Measurements from ENCODE around the gene JAG1. TPM values are rescaled to one million over a fixed set of nuclear protein-coding genes. Genes with fewer than 3 reads are reported as not detected.

The JAG1 gene
- total and polyA plus RNA-seq, 2 of the 4 experiments (the other 2 are of a cell fraction): 10.2 to 22.6 TPM

DNA sequence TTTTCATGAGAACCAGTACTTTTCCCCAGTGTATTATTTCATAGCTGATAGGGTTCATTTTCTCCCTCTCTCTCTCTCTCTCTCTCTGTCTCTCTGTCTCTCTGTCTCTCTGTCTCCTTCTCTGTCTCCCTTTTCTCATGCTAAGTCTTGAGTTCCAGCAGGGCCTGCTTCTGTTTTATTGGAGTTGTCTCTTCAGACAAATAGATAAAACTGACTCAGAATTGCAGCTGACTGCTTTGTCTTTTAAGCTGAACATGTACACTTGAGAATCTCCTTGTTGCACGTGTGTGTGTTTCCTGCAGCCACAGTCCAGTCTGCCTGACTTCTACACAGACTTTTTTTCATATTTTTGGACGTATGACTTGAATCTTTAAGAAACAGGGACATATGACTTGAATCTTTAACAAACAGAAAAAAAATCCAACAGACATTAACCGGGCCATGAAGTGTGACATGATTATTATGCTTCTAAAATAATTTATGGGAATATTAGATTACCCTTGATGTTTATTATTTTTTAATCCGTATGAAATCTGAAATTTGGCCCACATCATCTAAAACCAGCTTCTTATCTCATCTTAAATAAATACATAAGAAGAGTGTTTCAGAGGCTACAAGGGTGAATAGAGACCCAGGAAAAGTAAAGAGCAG lies 71.5 kb downstream of the JAG1 start:
- peaks cover 20% of the 10 kb centered on the region for H3K4me1 ChIP-seq (ENCODE audit: control insufficient read depth, insufficient read depth, low read length)
- no peak overlapping the region for H4K8ac ChIP-seq (ENCODE audit: low read depth in 2 of 2, low read length in 2 of 2)
- no TSS peak for BruUV-seq (replicated peaks)
- peaks cover 0 to 6% of the 10 kb centered on the region in 2 experiments; a peak in 1 of 4 replicates for H3K79me1 ChIP-seq (ENCODE audit: low read depth in 1 of 2, low read length in 2 of 2)
- H3K4ac ChIP-seq (ENCODE audit: low read depth, low read length): no peak overlapping the region
- peak overlapping the region; percentile 93 for H2AK5ac ChIP-seq (ENCODE audit: low read depth, low read length)
- TF ChIP-seq, protein P1, sequence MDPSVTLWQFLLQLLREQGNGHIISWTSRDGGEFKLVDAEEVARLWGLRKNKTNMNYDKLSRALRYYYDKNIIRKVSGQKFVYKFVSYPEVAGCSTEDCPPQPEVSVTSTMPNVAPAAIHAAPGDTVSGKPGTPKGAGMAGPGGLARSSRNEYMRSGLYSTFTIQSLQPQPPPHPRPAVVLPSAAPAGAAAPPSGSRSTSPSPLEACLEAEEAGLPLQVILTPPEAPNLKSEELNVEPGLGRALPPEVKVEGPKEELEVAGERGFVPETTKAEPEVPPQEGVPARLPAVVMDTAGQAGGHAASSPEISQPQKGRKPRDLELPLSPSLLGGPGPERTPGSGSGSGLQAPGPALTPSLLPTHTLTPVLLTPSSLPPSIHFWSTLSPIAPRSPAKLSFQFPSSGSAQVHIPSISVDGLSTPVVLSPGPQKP (IDR thresholded peaks at IDR 0.05; ENCODE audit: borderline replicate concordance, low read depth, low read length): no peak
- TF ChIP-seq, protein P2, sequence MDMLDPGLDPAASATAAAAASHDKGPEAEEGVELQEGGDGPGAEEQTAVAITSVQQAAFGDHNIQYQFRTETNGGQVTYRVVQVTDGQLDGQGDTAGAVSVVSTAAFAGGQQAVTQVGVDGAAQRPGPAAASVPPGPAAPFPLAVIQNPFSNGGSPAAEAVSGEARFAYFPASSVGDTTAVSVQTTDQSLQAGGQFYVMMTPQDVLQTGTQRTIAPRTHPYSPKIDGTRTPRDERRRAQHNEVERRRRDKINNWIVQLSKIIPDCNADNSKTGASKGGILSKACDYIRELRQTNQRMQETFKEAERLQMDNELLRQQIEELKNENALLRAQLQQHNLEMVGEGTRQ (IDR thresholded peaks at IDR 0.05; ENCODE audit: low read depth, low read length): no peak
- TF ChIP-seq RCOR1 (IDR thresholded peaks at IDR 0.05; ENCODE audit: insufficient replicate concordance, low read length) (no peak), MAZ (IDR thresholded peaks at IDR 0.05; ENCODE audit: borderline replicate concordance, low read depth, low read length) (no peak), CEBPB (IDR thresholded peaks at IDR 0.05; ENCODE audit: low read depth, low read length) (no peak), BHLHE40 (IDR thresholded peaks at IDR 0.05; ENCODE audit: low read depth, low read length) (no peak), SMC3 (IDR thresholded peaks at IDR 0.05; ENCODE audit: low read depth, low read length) (no peak), CHD1 (IDR thresholded peaks at IDR 0.05; ENCODE audit: low read depth, low read length) (no peak), MXI1 (IDR thresholded peaks at IDR 0.05; ENCODE audit: borderline replicate concordance, low read depth, low read length) (no peak), RAD21 (IDR thresholded peaks at IDR 0.05; ENCODE audit: low read length) (no peak), POLR2A (IDR thresholded peaks at IDR 0.05; ENCODE audit: low read depth, low read length) (no peak)
- H3K56ac ChIP-seq (ENCODE audit: extremely low read depth, insufficient read depth, low read length): no peak overlapping the region
- no peak overlapping the region for H2AFZ ChIP-seq (replicated peaks; ENCODE audit: low read length, poor library complexity)
- POLR2A ChIA-PET (ENCODE audit: unreplicated experiment): no interaction called here
- intact Hi-C loops (cut with micrococcal nuclease): no loop called here
- no peak overlapping the region for H4K91ac ChIP-seq (ENCODE audit: insufficient read depth, low read depth, low read length)
- 38% methylated on average over 1 of the region's 4 CpGs; no CpG with 5 or more reads in 1 of the 2 experiments for WGBS, 2 experiments (ENCODE audit: extremely low coverage in 2 of 2, insufficient read length in 1 of 2)
- H3K23ac ChIP-seq (ENCODE audit: low read depth, low read length): no peak overlapping the region
- H3K9ac ChIP-seq (ENCODE audit: low read depth, low read length): no peak overlapping the region
- H3K9me1 ChIP-seq (ENCODE audit: insufficient read depth, low read length): peaks cover 15% of the 10 kb centered on the region
- H3K18ac ChIP-seq (ENCODE audit: low read depth, low read length): no peak overlapping the region
- H3K36me3 ChIP-seq (ENCODE audit: control insufficient read depth, insufficient read depth, low read length): no peaks in the 10 kb centered on the region
- no peaks in the 10 kb centered on the region for H3K27me3 ChIP-seq (ENCODE audit: control insufficient read depth, insufficient read depth, low read length)
- ATAC-seq (ENCODE audit: low read depth) (no peak), DNase-seq (no peak)
- dilution Hi-C loops (cut with HindIII; ENCODE audit: low sequenced_read_pairs, unreplicated experiment): no loop called here
- peak overlapping the region; percentile 52; the same call in 1 of the 2 replicates for H2BK120ac ChIP-seq (ENCODE audit: low read depth, low read length)
- H3K9me3 ChIP-seq (ENCODE audit: control insufficient read depth, insufficient read depth, low read length): no peaks in the 10 kb centered on the region
- H4K5ac ChIP-seq (ENCODE audit: low read depth, low read length): no peak overlapping the region
- no peaks in the 10 kb centered on the region for H4K20me1 ChIP-seq (ENCODE audit: insufficient read depth, low read length)
- no peak overlapping the region for H2AK9ac ChIP-seq (replicated peaks; ENCODE audit: low read depth, low read length, poor library complexity)
- no peak overlapping the region for H2BK5ac ChIP-seq (ENCODE audit: low read depth, low read length, poor library complexity, severe bottlenecking)
- in situ Hi-C loops (cut with MboI; ENCODE audit: low sequenced_read_pairs): no loop called here
- CTCF ChIA-PET: no interaction called here
- no peak overlapping the region for H2BK15ac ChIP-seq (ENCODE audit: low read depth, low read length)
- H3K4me2 ChIP-seq (ENCODE audit: low read depth, low read length): no peak overlapping the region
- no peak overlapping the region; the same call in 1 of the 2 replicates for H3K14ac ChIP-seq (replicated peaks; ENCODE audit: low read depth, low read length)
- no peak overlapping the region for H3K4me3 ChIP-seq (ENCODE audit: insufficient read depth, low read depth, low read length)
- H3K27ac ChIP-seq (ENCODE audit: insufficient read depth, low read length): no peak overlapping the region
- no peak overlapping the region for H2BK20ac ChIP-seq (ENCODE audit: low read depth, low read length)

All from IMR-90 (cell line).